ENCODE results near the gene CSRNP3.

DNA sequence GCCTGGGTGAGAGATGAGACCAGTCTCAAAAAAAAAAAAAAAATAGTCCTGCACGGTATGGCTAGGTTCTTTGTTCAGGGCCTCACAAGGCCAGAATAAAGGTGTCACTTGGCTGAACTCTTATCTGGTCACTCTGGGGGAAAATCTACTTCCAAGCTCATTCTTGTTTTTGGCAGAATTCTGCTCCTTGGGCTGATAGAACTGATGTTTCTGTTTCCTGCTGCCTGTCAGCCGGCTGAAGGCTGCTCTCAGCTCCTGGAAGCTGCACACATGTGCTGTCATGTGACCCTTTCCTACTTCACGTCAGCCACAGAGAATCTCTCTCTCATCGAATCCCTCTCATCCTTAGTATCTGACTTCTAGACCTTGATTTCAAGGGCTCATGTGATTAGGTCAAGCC, 10.4 kb downstream of the CSRNP3 start:
- TF ChIP-seq EZH2 (IDR thresholded peaks at IDR 0.05; ENCODE audit: borderline replicate concordance, low read depth, low read length, severe bottlenecking) (no peak), JUN (IDR thresholded peaks at IDR 0.05; ENCODE audit: borderline replicate concordance, insufficient read depth, insufficient read length, low read depth) (no peak), POLR2A (IDR thresholded peaks at IDR 0.05; ENCODE audit: low read depth, low read length) (no peak), POLR2AphosphoS5 (IDR thresholded peaks at IDR 0.05; ENCODE audit: insufficient read depth, low read depth, low read length) (no peak)
- TF ChIP-seq, protein P1, sequence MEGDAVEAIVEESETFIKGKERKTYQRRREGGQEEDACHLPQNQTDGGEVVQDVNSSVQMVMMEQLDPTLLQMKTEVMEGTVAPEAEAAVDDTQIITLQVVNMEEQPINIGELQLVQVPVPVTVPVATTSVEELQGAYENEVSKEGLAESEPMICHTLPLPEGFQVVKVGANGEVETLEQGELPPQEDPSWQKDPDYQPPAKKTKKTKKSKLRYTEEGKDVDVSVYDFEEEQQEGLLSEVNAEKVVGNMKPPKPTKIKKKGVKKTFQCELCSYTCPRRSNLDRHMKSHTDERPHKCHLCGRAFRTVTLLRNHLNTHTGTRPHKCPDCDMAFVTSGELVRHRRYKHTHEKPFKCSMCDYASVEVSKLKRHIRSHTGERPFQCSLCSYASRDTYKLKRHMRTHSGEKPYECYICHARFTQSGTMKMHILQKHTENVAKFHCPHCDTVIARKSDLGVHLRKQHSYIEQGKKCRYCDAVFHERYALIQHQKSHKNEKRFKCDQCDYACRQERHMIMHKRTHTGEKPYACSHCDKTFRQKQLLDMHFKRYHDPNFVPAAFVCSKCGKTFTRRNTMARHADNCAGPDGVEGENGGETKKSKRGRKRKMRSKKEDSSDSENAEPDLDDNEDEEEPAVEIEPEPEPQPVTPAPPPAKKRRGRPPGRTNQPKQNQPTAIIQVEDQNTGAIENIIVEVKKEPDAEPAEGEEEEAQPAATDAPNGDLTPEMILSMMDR (IDR thresholded peaks at IDR 0.05; ENCODE audit: extremely low read depth in 1 of 2, insufficient read depth in 1 of 2, low read depth in 1 of 2, low read length in 2 of 2) = no peak
